NT2/D1 (cell line): ENCODE results near the gene PARS2.

ENCODE experiments used
- SUZ12 ChIP-seq: IDR thresholded peaks from 2 replicates; pipeline ENCODE4 v1.6.1; 2011; ENCODE audit not compliant: insufficient read length, insufficient read depth; ENCODE audit errors: extremely low read depth
- YY1 ChIP-seq: IDR thresholded peaks from 2 replicates; pipeline ENCODE4 v1.6.1; 2011; ENCODE audit not compliant: insufficient read length, insufficient read depth
- ZNF274 ChIP-seq: IDR thresholded peaks from 2 replicates; pipeline ENCODE4 v1.6.1; 2011; ENCODE audit warnings: mild to moderate bottlenecking, low read depth, low read length

DNA sequence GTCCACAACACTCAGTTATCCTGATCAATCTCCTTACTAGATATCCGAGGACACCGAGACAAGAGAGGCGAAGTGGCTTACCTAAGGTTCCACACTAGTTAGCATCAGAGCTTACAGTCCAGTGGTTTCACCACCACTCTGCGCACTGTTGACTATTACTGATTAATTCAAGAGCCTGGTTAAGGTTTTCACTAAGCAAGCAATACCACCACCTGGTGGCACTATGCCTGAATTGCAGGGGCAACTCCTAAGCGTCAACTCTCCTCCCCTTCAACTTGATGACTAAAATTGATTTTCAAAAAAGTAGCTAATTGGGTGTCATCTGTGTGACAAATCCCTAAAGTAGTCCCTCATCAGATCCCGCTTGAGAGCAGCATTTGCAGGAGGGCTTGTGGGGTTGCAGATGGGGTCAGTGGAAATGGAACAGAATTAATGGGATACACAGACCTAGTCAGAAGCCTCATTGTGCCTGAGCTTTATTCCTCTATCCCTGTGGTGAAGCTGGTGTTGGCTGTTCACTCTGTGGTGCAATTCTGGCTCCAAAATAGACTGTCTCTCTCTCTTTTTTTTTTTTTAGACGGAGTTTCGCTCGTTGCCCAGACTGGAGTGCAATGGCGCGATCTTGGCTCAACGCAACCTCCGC, 27.7 kb upstream of the PARS2 start:
- TF ChIP-seq YY1, result no peak
- TF ChIP-seq ZNF274, result no peak
- TF ChIP-seq SUZ12, result no peak
